Left ventricle myocardium inferior (tissue), 1 donor: ENCODE results near the gene UBE2E3. TPM values are rescaled to one million over a fixed set of nuclear protein-coding genes. Genes with fewer than 3 reads are reported as not detected.
"Not testable (repeated sequence)": the region's sequence is repeated elsewhere in the genome, so short reads cannot be mapped to it uniquely, and the experiment has no call there.

Experiments
- DNase-seq: peaks from one replicate; pipeline ENCODE4 v3.0.0-alpha.2; 2020
- H3K27ac ChIP-seq: fragments of 200-600 bp; replicated peaks from 2 replicates; pipeline ENCODE4 v1.8.0; 2021
- H3K27me3 ChIP-seq: fragments of 200-600 bp; 2 replicates; pipeline ENCODE4 v1.8.0; 2021; ENCODE audit warnings: low read depth
- H3K36me3 ChIP-seq: fragments of 200-600 bp; 2 replicates; pipeline ENCODE4 v1.8.0; 2021
- H3K4me1 ChIP-seq: fragments of 200-600 bp; 2 replicates; pipeline ENCODE4 v1.8.0; 2021
- H3K4me3 ChIP-seq: fragments of 200-600 bp; 2 replicates; pipeline ENCODE4 v1.8.0; 2021; ENCODE audit warnings: mild to moderate bottlenecking, moderate library complexity
- H3K9me3 ChIP-seq: fragments of 200-600 bp; replicated peaks from 2 replicates; pipeline ENCODE4 v1.8.0; 2021
- intact Hi-C: fragments of 100-400 bp; cut with micrococcal nuclease; formaldehyde crosslinking; loops from one replicate; pipeline ENCODE4 v1.11.0; 2022
- total RNA-seq: library from RNA; stranded (reverse); fragmentation: NEBNext Ultra II Directional; extraction: Animal tissue kit (Norgen Biotek cat#: 25700); gene quantifications from one replicate; pipeline ENCODE4 v1.2.1, GENCODE V29; 2021
- TF ChIP-seq, protein P1 (sequence below): fragments of 200-600 bp; IDR thresholded peaks from 2 replicates; pipeline ENCODE4 v1.8.0; 2021; ENCODE audit warnings: antibody characterized with exemption, mild to moderate bottlenecking, borderline replicate concordance
- donor health status: DM: no; HTN: yes; CAD: no; lungs with severe emphysema.

The UBE2E3 gene
- total RNA-seq, 1 donor from 2014 or later = 53.5 TPM

DNA sequence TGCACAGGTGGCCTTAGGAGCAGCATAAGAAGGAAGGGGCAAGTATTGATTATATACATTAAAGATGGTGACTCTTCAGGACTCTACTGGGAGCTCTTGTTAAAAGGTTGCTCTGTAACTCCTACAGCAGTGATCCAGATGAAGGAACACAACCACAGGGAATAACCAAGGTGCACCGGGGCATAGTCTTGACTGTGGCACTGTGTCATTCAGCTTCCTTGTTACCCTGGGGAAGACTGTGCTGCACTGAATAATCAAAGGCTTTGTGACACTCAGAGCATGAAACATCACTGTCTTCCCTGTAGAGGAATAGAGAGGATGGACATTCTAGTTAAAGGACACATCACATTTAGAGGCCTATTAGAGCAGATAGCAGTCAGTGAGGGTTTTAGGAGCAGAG, 105.3 kb downstream of the UBE2E3 start:
- Histone ChIP-seq H3K36me3 (no peaks in the 10 kb centered on the region), H3K27me3 (peaks cover 7% of the 10 kb centered on the region), H3K4me1 (no peaks in the 10 kb centered on the region), H3K4me3 (no peak overlapping the region), H3K9me3 (peaks cover 2% of the 10 kb centered on the region), H3K27ac (no peak overlapping the region)
- no peak for DNase-seq
- TF ChIP-seq, protein P1, sequence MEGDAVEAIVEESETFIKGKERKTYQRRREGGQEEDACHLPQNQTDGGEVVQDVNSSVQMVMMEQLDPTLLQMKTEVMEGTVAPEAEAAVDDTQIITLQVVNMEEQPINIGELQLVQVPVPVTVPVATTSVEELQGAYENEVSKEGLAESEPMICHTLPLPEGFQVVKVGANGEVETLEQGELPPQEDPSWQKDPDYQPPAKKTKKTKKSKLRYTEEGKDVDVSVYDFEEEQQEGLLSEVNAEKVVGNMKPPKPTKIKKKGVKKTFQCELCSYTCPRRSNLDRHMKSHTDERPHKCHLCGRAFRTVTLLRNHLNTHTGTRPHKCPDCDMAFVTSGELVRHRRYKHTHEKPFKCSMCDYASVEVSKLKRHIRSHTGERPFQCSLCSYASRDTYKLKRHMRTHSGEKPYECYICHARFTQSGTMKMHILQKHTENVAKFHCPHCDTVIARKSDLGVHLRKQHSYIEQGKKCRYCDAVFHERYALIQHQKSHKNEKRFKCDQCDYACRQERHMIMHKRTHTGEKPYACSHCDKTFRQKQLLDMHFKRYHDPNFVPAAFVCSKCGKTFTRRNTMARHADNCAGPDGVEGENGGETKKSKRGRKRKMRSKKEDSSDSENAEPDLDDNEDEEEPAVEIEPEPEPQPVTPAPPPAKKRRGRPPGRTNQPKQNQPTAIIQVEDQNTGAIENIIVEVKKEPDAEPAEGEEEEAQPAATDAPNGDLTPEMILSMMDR = no peak
- intact Hi-C loops = no loop called here

DNA sequence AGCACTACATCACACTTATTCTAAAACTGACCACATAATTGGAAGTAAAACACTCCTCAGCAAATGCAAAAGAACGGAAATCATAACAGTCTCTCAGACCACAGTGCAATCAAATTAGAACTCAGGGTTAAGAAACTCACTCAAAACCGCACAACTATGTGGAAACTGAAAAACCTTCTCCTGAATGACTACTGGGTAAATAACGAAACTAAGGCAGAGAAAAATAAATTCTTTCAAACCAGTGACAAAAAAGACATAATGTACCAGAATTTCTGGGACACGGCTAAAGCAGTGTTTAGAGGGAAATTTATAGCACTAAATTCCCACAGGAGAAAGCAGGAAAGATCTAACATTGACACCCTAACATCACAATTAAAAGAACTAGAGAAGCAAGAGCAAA, 111.5 kb downstream of the UBE2E3 start:
- H3K36me3 ChIP-seq, H3K27me3 ChIP-seq, H3K4me3 ChIP-seq, H3K27ac ChIP-seq, H3K4me1 ChIP-seq, intact Hi-C loops, DNase-seq: not testable (repeated sequence)
- H3K9me3 ChIP-seq = peaks cover 44% of the 10 kb centered on the region

DNA sequence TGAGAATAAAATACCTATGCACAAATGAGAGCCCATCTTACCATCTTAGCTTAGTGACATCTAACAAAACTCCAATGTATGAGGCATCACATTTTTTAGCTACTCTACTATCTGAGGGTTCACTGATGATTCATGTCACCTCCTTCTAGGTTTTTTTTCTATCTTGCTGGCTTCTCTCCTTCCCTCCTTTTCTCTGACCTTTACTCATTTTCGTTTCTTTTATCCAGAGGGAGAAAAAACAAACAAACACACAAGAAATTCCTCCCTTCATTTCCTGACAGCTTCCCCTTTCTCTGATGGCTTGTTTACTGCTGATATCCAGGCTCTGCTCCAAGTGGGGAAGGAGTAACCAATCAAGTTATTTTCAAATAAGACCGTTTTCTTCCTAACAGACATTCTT, 115.1 kb downstream of the UBE2E3 start:
- Histone ChIP-seq H3K4me3 (no peak overlapping the region), H3K27ac (no peak overlapping the region), H3K4me1 (no peaks in the 10 kb centered on the region), H3K9me3 (peaks cover 44% of the 10 kb centered on the region), H3K36me3 (no peaks in the 10 kb centered on the region), H3K27me3 (peaks cover 16% of the 10 kb centered on the region)
- TF ChIP-seq, protein P1 = no peak
- no peak for DNase-seq
- intact Hi-C loops = no loop called here

DNA sequence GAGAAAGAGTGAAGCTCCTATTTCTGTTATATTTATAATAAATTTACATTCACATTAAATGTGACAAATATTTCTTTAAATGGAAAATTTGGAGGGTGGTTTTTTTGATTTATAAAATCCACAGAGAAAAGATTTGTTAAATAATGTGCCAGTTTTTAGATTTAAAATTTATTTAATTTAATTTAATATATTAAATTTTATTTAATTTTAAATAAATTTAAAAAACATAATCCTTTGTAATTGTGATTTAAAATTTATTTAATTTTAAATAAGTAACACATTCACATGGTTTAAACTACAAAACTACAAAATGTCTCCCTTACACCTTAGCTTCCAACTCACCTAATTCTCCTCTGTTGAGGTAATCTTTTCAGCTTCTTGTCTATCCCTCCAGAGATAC, 123.3 kb downstream of the UBE2E3 start:
- Histone ChIP-seq H3K27ac (no peak overlapping the region), H3K36me3 (no peaks in the 10 kb centered on the region), H3K4me3 (no peak overlapping the region), H3K9me3 (no peaks in the 10 kb centered on the region), H3K4me1 (no peaks in the 10 kb centered on the region), H3K27me3 (peaks cover 13% of the 10 kb centered on the region)
- TF ChIP-seq, protein P1 = no peak
- intact Hi-C loops = loop anchor here (10.0 kb wide), 1 partner anchor 611 kb away; no protein-coding TSS in a partner anchor
- no peak for DNase-seq

DNA sequence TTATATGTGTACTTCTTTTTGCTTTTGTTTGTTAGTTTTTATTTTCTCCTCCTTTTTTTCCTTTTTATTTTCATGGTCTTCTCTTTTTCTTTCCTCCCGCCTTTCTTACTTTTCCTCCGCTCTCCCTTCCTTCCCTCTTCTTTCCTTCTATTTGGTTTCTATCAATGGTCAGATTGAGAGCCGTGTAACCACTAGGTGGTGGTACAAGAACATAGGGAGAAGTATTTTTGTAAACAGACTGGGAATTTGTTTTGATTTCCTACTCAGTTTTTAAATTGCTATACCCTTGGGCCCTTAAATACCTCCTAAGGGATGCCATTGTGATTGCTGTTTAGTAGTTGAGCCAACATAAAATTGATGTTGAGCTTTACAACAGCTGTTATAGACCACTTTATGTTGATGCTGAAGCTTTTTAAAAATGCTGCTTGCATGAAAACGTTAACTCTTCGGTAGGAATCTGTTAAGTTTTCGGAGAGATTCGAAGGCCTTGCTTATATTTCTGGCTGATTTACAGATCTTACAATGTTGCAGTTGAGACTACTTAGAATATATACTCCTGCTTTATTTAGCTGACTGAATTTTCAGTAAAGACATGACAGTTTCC, 124.2 kb downstream of the UBE2E3 start:
- TF ChIP-seq, protein P1 = peak; percentile 71
- no peak for DNase-seq
- Histone ChIP-seq H3K27me3 (peaks cover 13% of the 10 kb centered on the region), H3K4me3 (no peak overlapping the region), H3K4me1 (no peaks in the 10 kb centered on the region), H3K9me3 (no peaks in the 10 kb centered on the region), H3K36me3 (no peaks in the 10 kb centered on the region), H3K27ac (no peak overlapping the region)
- intact Hi-C loops = loop anchor here (5.0 to 10.0 kb wide), 2 partner anchors 363 to 610 kb away; no protein-coding TSS in a partner anchor

DNA sequence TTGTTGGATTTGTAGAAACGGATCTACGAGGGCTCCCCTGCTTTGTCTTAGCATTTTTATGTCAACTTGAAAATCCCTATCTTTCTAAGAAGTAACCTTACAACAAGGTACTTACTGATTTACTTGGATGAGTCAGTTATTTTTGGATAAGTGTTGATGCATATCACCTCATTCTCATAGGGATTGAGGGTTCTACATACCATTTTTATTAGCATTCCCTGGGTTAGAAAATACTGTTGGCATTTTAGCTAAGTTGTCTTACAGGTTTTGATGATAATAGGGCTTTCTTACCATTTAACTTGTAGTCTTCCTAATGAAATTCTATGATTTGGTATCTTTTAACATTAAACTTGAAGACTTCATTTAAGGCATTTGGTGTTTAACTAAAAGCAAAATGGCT, 125.2 kb downstream of the UBE2E3 start:
- Histone ChIP-seq H3K9me3 (no peaks in the 10 kb centered on the region), H3K27me3 (peaks cover 5% of the 10 kb centered on the region), H3K4me1 (no peaks in the 10 kb centered on the region), H3K27ac (no peak overlapping the region), H3K4me3 (no peak overlapping the region), H3K36me3 (no peaks in the 10 kb centered on the region)
- TF ChIP-seq, protein P1 = no peak
- intact Hi-C loops = loop anchor here (5.0 to 10.0 kb wide), 2 partner anchors 362 to 609 kb away; no protein-coding TSS in a partner anchor
- DNase-seq = no peak
